ENCODE measurements around the gene CLEC20A.
A peak's percentile ranks its signal among the peaks of the same experiment; 100 is the strongest.

Gene CLEC20A

DNA sequence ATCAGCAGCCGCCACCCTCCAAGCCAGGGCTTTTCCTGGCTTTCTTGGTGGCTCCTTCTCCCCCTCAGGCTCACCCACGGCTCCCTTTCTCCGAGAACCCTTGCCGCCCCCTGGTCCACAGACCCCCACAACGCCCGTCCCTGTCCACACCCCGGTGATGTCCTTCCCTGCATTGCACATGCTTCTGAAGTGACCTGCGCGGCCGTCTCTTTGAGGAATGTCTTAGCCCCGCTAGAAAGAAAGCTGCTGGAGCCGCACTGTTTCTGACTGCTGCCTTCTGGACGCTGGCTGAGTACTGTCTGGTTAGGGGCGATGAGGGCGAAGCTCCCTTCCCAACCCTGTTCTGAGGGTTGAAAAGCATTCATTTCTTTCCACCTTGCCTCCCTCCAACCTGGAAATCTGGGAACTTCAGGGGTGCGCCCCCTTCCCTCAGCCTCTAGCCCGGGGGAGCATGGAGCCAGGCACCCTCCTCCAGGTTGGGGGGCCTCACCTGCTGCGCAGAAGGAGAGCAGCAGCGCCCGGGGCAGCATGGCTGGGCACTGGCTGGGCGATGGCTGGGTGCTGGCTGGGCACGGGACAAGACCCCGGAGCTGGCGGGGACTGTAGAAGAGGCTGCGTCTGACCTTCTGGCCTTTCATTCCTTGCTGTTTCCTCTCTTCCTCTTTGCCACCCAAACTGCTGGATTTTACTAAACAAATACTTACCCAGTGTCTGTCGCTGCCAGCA lies at the start of gene CLEC20A:
TSS of gene CLEC20A (minus strand) at position 555 of the 726 bp plus-strand sequence. CDS start at position 530, 25 bp downstream.
- no peak for DNase-seq (ENCODE audit: low read depth in 2 of 2)

DNA sequence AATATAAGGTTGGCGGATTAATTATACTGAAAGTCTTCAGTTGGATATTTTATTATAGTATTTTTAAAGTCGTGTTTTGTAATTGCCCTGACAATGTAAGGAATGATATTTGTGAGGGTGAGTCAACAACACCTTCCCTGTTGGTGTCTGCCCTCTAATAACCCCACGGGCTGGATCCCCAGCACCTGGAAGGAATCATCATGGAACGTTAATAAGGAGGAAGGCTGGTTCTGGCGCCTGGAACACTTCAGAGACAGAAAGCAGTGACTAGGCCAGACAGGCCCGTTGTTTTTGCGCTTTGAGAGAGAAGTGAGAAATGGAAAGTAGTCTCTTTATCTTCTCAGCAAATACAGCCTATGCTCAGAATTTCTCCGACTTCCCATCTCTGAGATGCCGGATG lies 47.8 kb upstream of the CLEC20A start:
- DNase-seq (ENCODE audit: low read depth in 2 of 2) = no peak

DNA sequence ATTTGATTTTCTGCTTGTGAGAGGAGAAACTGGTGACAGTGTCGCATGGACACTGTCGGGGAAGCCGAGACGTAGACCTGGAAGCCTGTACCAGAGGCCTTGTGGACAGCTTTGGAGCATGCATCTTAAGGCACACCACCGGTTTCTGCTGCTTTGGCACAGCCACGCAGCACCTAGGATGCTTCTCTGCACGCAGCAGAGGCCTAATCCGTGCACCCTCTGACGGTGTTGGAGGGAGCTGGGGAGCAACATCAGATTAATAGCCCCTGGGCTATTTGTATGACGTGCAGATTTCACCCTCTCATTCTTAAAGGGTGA lies 46.5 kb upstream of the CLEC20A start:
- DNase-seq (ENCODE audit: low read depth in 2 of 2) = no peak

DNA sequence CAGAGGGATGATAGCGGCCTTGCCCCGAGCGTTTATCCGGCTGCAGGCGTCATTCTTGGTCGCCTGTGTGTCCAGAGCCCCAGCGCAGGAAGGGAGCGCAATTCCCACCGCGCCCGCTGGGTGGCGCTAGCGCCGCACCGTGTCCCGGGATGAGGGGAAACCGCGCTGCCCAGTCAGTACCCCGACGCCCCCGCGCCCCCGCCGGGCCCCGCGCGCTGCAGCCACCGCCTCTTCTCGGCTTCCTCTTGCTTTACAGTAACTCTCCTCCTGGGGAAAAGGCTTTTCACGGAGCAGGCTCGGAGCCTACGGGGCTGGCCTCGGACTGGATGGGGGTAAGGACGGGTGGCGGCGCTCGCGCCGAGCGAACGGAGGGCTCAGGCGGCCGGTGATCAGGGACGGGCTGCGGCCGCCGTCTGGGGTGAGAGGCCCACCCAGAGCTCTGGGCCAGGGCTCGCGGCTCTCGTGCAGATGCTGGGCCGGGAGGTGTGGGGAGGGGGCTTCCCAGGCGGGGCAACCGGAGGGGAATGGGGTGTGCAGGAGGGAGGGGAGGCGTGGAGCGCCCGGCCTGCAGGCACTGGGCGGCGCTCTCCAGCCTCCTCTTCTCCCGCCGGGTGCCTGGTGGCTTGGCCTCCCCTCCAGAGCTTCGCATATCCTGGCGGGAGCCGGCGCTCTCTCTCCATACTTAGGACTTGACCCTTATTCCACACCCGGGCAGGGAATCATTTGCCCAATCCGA lies 46.0 kb upstream of the CLEC20A start:
- peak; percentile 71 to 72 for DNase-seq (ENCODE audit: low read depth in 2 of 2)

DNA sequence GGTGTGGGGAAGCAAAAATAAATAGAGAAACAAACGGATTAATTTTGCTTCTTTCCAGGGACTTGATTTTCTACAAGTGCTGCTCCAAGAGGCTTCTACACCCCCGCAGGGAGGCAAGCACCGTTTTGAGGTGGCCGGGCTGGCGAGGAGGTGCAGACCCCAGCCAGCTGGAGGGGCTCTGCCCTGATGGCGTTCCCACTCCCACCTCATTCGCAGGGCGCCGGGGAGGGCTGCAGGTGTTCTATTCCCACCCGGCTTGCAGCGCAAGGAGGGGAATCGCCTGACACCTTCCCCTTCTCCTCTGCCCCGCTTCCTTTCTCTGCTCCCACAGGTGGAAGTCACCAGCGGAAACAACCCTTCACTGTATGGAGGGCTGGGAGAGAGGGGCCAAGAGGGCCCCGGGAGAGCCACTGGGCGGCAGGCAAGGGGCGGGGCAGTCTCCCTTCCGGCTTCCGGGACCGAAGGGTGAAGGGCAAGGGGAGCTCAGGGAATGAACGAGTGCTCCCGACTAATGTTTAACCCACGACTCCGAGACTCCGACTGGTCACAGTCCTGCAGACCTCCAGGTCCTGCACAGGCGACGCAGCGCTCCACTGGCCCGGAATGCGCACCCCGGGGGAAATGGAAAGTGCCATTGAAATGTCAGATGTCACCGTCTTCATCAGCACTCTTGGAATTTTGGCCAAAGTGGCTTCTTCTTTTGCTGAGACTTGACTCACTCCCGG lies 45.2 kb upstream of the CLEC20A start:
- peak in 1 of 2 donors; percentile 4 for DNase-seq (ENCODE audit: low read depth in 2 of 2)

DNA sequence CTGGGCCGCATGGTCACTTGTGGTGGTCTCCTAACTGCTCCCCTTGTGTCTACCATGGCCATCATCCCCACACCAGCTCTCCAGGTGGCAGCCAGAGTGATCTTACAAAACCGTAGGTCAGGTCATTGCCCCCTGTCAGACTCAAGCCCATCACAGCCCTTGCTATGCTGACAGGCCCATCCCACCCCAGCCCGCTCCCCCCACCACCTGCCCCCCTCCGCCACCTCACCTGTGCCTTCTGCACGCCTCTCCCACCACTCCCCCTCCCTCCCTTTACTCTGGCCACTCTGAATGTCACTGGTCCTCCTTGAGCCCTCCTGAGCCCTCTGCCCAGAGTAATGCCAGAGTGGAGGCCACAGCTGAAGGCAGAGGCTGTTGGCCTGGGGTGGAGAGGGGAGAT lies 44.6 kb upstream of the CLEC20A start:
- no peak for DNase-seq (ENCODE audit: low read depth in 2 of 2)

DNA sequence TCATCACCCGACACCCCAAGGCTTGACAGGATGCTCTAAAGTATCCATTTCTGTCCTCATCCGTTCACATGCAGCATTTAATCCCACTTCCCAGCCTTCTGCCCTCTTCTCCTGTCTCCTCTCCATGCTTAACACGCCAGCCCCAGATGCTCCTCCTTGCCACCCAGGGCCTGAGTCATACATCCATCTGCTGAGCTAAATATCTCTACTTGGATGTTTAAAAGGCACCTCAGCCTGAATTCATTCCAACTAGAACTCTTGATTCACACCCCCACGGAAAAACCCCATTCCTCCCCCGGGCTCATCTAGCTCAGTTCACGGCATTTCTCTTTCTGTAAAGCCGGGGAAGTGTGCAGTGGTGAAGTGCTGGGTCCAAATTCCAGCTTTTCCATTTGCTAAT lies 43.9 kb upstream of the CLEC20A start:
- DNase-seq (ENCODE audit: low read depth in 2 of 2) = no peak

DNA sequence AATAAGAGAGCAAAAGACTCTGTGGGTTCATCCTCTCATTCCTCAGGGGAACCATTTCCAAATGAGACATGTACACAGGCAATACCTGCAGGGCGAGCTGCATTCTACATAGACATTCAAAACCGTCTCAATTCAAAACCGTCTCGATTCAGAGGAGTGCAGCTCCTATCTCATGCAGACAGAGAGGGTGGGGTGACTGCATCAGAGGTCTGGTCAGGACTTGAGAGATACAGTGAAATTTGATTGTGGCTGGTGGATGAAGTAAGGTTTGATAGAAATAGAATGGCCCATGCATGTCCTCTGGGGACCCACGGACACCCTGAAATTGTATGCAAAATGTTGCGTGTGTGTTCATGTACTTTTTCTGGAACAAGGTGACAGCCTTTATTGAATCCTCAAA lies 43.4 kb upstream of the CLEC20A start:
- no peak for DNase-seq (ENCODE audit: low read depth in 2 of 2)

DNA sequence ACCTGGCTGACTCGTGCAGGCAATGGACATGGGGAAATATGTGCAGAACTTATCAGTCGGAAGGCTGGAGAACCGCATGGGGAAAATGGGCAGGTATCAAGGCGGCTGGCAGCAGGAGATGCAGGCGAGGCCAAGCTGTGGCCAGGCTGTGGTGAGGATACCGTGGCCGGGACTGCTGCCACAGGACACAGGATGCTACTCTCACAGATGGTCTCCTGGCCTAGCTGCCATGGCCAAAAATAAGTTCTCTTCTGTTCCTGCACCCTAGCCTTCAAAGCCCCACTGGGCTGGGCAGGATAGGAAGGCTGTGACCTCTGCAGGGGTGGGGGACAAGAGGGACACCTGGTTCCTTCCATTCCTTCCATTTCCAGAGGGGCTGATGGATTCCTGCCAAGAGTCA lies 42.5 kb upstream of the CLEC20A start:
- no peak for DNase-seq (ENCODE audit: low read depth in 2 of 2)

DNA sequence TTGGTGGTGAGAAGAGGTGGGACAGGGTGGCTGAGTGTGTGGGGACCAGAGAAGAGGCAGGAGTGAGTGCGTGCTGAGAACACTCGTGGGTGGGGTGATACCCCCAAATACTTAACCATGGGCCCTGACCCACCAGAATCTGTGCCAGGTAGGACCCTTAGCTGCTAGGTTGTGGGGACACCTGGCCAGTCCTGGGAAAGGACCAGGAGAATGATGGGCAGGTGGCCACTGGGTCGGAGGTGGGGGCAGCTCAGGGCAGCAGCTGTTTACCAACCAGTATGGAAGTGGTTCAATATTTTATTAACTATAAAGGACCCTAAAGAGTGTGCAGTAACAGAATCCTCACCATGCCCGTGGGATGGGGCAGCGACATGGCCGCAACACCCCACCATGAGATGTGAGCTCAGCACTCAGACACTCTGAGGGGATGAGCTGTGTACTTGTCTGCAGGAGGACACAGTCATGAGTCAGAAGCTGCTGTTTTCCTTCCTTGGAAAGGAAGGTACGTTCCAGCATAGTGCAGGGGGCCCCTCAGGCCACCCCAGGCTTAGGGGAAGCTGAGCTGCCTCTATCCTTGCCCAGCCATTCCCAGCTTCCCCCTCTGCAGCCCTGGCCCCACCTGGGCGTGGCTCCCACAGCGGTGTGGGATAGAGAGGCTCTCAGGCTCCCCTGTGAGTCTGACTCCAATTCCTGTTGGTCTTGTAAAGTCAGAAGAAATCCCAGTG lies 41.6 kb upstream of the CLEC20A start:
- DNase-seq (ENCODE audit: low read depth in 2 of 2) = no peak

DNA sequence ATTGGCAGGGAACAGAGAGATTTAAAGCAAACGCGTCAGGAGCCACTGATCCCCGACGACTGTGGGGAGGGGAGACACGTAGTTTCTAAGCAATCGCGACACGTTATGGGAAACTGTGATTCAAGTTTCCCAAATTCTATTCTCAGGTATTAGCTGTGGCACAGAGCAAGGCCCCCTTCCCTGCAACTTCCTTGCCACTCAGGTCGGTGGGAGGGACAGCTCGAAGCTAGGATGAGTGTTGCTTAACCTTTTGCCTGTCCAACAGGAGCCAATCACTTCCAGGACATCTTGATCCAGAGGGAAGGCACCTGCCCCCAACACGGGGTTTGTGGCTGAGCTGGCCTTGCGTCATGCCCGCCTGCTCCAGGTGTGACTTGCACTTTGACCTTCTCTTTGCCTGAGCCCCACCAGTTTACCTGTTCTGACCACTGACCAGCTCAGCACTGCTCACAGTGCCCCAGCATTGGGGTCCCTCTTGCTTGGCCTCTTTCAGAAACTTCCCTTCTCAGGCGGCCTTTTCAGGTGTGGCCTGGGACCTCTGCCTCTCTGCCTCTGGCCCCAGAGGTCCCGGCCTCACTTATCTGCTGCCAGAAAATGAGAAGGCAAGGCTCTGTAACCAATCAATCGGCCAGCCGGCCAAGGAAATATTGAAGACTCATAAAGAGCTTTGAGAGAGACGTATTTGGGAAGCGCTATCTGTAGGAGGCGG lies 40.8 kb upstream of the CLEC20A start:
- no peak for DNase-seq (ENCODE audit: low read depth in 2 of 2)

DNA sequence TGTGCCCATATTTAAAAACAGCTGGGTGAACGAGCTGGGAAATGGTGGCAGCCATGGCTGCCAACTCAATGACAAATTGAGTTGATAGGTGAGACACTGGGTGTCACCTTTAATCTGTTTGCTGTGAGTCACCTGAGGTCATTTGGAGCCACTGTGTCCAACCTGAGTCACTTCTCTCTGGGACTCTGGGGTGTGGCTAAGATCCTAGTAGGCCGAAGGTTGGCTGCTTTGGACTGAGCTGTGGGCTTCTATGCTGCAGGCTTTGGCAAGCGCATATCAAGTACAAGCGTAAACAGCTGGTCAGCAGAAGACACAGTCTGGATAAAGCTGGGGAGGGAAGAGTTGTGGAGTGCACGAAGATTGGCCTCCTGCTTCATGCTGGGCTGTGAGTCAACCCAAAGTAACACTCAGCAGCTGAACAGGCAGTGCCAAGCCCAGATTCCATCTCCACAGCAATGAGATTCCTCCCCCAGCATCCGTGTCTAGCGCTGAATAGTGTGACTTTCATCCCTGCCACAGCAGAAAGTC lies 40.1 kb upstream of the CLEC20A start:
- DNase-seq (ENCODE audit: low read depth in 2 of 2) = no peak

DNA sequence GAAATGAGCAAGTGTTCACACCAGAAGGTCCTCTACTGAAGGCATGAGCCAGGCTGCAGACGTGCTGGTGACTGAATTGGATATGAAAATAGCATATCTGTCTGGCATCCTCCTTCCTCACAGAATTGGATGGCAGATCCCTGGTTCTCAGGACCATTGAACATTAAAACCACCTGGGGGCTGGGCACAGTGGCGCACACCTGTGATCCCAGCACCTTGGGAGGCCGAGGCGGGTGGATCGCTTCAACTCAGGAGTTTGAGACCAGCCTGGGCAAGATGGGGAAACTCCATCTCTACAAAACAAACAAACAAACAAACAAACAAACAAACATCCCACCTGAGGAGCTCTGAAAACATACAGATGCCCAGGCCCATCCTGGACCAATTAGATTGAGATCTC lies 39.6 kb upstream of the CLEC20A start:
- no peak for DNase-seq (ENCODE audit: low read depth in 2 of 2)

DNA sequence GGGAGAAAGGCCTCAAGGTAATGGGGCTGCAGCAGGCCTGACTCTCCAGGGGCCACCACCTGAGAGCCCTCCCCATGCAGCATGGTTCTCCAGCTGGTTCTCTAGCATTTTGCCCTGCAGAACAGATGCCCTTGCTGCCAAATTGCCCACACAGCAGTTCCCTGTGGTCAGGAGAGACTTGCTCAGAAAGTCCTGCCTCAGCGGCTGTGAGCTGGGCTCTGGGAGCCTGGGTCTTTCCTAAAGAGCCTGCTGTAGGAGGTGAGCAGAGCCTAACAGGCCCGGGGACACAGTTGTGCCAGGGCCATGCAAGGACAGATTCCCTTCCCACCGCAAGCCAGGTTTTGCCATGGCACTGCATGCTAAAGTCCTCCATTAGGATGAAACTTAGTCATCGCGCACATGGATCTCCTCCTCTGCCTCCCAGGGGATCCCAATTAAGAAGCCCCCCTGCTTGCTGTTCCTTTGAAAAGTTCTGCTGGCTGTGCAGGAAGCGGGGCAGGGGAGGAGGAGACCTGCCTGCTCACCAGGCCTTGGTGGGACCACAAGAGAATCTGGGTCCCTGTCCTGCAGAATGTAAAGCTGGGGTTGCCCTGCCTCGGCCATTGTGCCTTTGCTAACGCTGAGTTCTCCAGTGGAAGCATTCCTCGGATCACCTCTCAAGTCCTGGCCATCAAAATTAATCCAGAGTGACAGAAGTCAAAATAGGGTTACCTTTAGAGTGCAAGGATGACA lies 37.5 kb upstream of the CLEC20A start:
- DNase-seq (ENCODE audit: low read depth in 2 of 2) = no peak

DNA sequence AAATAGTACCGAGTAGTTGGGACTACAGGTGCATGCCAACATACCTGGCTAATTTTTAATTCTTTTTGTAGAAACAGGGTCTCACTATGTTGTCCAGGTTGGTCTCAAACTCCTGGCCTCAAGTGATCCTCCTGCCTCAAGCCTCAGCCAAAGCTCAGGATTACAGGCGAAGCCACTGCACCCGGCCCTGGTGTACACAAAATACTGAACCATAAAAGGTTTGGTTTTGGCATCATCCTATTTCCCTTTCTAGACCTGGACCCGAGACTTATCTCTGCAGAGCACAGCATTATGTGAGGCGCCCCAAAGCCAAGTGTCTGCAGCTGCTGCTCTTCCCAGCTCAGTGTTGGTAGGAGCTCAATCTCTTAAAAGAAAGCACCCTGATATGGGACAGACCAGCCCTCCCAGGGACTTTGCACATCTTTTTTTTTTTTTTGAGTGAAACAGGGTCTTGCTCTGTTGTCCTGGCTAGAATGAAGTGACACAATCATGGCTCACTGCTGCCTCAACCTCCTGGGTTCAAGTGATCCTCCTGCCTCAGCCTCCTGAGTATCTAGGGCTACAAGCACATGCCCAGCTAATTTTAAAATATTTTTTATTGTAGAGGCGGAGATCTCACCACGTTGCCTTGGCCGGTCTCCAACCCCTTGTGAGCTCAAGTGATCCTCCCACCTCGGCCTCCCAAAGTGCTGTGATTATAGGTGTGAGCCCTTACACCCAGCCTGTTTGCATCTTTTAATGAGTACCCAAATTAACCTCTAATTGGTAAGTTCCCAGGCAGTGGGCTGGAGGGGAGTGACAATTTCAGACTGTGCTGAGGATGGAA lies 36.6 kb upstream of the CLEC20A start:
- no peak for DNase-seq (ENCODE audit: low read depth in 2 of 2)

DNA sequence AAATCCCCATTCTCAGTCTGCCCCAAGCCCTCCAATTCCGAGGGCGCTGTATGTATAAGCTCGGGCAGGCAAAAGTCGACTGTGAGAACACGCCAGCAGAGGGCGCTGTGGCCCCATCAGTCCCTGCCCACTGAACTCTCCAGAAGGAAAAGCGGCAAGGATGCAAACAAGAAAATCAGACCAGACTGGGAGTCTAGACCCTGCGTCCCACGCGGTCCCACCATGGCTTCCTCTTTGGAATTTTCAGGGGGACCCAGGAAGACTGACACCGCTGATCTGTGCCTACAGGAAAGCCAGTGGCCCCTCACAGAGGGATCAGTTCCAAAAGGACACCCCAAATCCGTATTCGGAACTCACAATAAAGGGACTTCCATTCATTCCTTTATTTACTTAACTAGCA lies 35.6 kb upstream of the CLEC20A start:
- DNase-seq (ENCODE audit: low read depth in 2 of 2) = peak; percentile 41 to 52

DNA sequence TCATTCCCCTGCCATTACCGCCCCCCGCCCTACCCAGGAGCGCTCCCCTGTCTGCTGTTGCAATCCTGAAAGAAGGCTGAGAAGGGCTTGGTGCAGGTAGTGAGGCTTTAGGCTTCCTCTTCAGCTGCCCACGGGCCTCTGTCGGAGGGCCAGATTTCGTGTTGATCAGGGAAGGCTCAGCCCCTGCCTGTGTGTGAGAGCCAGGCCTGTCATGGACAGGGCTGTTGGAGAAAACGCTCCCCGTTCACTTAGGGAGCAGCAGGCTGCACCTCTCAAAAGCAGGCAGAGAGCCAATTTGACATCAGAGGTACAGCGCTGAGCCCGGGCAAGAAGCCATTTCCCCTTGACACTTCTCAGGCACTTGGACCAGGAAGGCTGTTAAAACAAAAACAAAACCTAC lies 35.1 kb upstream of the CLEC20A start:
- no peak for DNase-seq (ENCODE audit: low read depth in 2 of 2)

DNA sequence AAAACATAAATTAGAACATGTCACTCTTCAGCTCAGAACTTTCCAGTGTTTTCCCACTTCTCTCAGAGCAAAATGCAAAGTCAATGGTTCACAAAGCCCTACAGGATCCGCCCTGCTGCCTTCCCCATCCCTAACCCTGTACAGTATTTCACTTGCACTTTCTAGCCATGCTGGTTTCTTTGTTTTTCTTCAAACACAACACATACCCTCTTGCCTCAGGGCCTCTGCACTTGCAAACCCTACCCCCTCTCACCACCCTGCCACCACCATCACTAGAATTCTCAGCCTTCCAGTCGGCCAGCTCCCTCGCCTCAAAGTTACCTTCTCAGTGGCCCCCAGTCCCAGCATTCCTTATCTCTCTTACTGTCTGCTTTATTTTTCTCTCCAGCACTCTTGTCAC lies 33.7 kb upstream of the CLEC20A start:
- no peak for DNase-seq (ENCODE audit: low read depth in 2 of 2)

DNA sequence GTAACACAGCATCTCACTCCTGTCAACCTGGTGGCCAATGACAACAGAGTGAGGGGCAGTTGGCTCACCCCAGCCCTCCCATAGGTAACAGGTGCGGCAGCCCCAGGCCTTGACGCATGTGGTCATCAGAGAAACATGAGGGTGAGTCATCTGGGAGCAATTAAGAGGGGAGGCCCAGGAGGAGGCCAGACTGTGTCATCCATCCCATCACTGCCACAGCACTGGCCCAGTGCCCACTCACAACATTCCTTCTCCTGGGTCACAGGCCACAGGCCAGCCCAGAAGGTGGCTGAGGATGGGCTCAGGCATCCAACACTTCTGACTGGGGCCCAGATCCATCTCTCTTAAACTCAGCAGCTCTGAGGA lies 33.3 kb upstream of the CLEC20A start:
- DNase-seq (ENCODE audit: low read depth in 2 of 2) = no peak
